Heart right ventricle (tissue), 16 donors: ENCODE measurements around the gene EMC10. TPM values are rescaled to one million over a fixed set of nuclear protein-coding genes. Genes with fewer than 3 reads are reported as not detected.

Experiments
- ATAC-seq, 8 donors: fragments of 200-7000 bp; cut with Tn5 transposase; one replicate each; pipeline ENCODE4 v1.9.1; 2020; ENCODE audit warnings: mild to moderate bottlenecking in 8 of 8, moderate library complexity in 8 of 8, moderate number of reproducible peaks in 1 of 8
- DNase-seq, 2 donors: peaks; one replicate each; pipeline ENCODE4 v3.0.0-alpha.2; 2020
- H3K27ac ChIP-seq, 10 donors: fragments of 200-600 bp; sonication (generic) in 2 of 10; one replicate each; pipeline versions ENCODE4 v1.5.0 to v1.8.0; 2020 to 2022; ENCODE audit warnings: mild to moderate bottlenecking in 3 of 10
- H3K27me3 ChIP-seq, 7 donors: fragments of 200-600 bp; one replicate each; pipeline ENCODE4 v1.8.0; 2021 to 2022; ENCODE audit warnings: mild to moderate bottlenecking in 2 of 7
- H3K36me3 ChIP-seq, 9 donors: fragments of 200-600 bp; sonication (generic) in 1 of 9; one replicate each; pipeline versions ENCODE4 v1.5.0 to v1.8.0; 2020 to 2022; ENCODE audit warnings: mild to moderate bottlenecking in 2 of 9
- H3K4me1 ChIP-seq, 9 donors: fragments of 200-600 bp; sonication (generic) in 1 of 9; one replicate each; pipeline versions ENCODE4 v1.5.0 to v1.8.0; 2020 to 2022; ENCODE audit warnings: mild to moderate bottlenecking in 4 of 9
- H3K4me3 ChIP-seq, 10 donors: fragments of 200-600 bp; sonication (generic) in 2 of 10; one replicate each; pipeline versions ENCODE4 v1.5.0 to v1.8.0; 2020 to 2022; ENCODE audit warnings: mild to moderate bottlenecking in 7 of 10, moderate library complexity in 2 of 10
- H3K9me3 ChIP-seq, 11 donors: fragments of 200-600 bp in 10 of 11; sonication (generic) in 2 of 11; one replicate each; pipeline versions ENCODE4 v1.5.0 to v1.8.0; 2013 to 2022; ENCODE audit warnings: mild to moderate bottlenecking in 2 of 11, control low read depth in 1 of 11, moderate library complexity in 1 of 11
- WGBS, 2 donors: extraction: QIAGEN DNeasy Blood & Tissue Kit; methylation state at CpG; one replicate each; pipeline ENCODE4 v1.1.7; 2013; ENCODE audit warnings: inconsistent platforms in 1 of 2; 5-methylcytosine and 5-hydroxymethylcytosine counted together
- intact Hi-C, 10 donors: fragments of 100-400 bp; cut with DNase I; formaldehyde crosslinking; loops; one replicate each; pipeline versions ENCODE4 v1.11.1 to v1.14.2; 2022
- polyA plus RNA-seq, 2 donors: library from polyadenylated mRNA; stranded (reverse); fragments of 200-250 nt; gene quantifications; one replicate each; pipeline ENCODE4 v1.2.3, GENCODE V29; 2013
- total RNA-seq, 10 donors: library from RNA; stranded (reverse); fragmentation: NEBNext Ultra II Directional in 3 of 10; extraction: Animal tissue kit (Norgen Biotek cat#: 25700) in 3 of 10; gene quantifications; one replicate each; pipeline versions ENCODE4 v1.2.1 to v1.2.4, GENCODE V29; 2021 to 2023
- TF ChIP-seq, protein P1 (sequence below), 9 donors: fragments of 200-600 bp; sonication (generic) in 2 of 9; IDR thresholded peaks; one replicate each; pipeline versions ENCODE4 v1.5.0 to v1.8.0; 2021 to 2022; ENCODE audit warnings: antibody characterized with exemption in 9 of 9, mild to moderate bottlenecking in 5 of 9, moderate library complexity in 1 of 9
- donor health status: Arrhythmogenic right ventricular cardiomyopathy.
- donor health status: ischemic (EF 13 %, LVEDD 7.1; RV severe dilation, severe dysfunction).
- donor health status: healthy with polysubstance abuse.
- donor health status: DM: no; HTN: yes; CAD: no.
- donor health status: DM: no; HTN: no; CAD: no.
- donor health status: ischemic (EF 25% LVEDD 6.9; RV normal size, moderate dysfunction).
- donor health status: ischemic (EF 25% LVEDD 5.7; RV mildly dilated, moderate dysfunction).
- donor health status: healthy.
- donor health status: DM: yes; HTN: yes; CAD: no.
- donor health status: Ischemic cardiomyopathy.
- donor health status: ischemic (EF 35%, LVEDD 5.7; RV mildly dilated, moderate dysfunction).
- donor health status: nonischemic (EF 11% LVEDD 7.7; RV severe dilation, severe dysfunction).
- donor health status: DM: yes; HTN: yes; CAD: no.
- donor health status: PGD.
- donor health status: ischemic (EF 29% LVEDD 5.4; RV normal size, mild dysfunction).
- donor health status: nonischemic (EF 23%, LVEDD 6.1; RV moderate dilation, normal function).

The EMC10 gene
- total and polyA plus RNA-seq, 12 donors = 73.6 to 152 (median 89.1) TPM

GRCh38 chr19:50509366-50509765 lies 33.1 kb downstream of the EMC10 start:
- Histone ChIP-seq H3K36me3 (peaks cover 0 to 12% (median 0%) of the 10 kb centered on the region in 9 donors), H3K4me1 (peaks cover 5 to 27% (median 13%) of the 10 kb centered on the region in 9 donors), H3K27ac (no peak overlapping the region), H3K4me3 (no peak overlapping the region), H3K9me3 (no peaks in the 10 kb centered on the region), H3K27me3 (no peaks in the 10 kb centered on the region)
- TF ChIP-seq, protein P1, sequence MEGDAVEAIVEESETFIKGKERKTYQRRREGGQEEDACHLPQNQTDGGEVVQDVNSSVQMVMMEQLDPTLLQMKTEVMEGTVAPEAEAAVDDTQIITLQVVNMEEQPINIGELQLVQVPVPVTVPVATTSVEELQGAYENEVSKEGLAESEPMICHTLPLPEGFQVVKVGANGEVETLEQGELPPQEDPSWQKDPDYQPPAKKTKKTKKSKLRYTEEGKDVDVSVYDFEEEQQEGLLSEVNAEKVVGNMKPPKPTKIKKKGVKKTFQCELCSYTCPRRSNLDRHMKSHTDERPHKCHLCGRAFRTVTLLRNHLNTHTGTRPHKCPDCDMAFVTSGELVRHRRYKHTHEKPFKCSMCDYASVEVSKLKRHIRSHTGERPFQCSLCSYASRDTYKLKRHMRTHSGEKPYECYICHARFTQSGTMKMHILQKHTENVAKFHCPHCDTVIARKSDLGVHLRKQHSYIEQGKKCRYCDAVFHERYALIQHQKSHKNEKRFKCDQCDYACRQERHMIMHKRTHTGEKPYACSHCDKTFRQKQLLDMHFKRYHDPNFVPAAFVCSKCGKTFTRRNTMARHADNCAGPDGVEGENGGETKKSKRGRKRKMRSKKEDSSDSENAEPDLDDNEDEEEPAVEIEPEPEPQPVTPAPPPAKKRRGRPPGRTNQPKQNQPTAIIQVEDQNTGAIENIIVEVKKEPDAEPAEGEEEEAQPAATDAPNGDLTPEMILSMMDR (IDR thresholded peaks at IDR 0.05) = no peak
- intact Hi-C loops = no loop called here
- WGBS, 2 donors = 80 to 82% methylated on average over 11 of the region's 11 CpGs
- ATAC-seq (no peak), DNase-seq (no peak)

DNA sequence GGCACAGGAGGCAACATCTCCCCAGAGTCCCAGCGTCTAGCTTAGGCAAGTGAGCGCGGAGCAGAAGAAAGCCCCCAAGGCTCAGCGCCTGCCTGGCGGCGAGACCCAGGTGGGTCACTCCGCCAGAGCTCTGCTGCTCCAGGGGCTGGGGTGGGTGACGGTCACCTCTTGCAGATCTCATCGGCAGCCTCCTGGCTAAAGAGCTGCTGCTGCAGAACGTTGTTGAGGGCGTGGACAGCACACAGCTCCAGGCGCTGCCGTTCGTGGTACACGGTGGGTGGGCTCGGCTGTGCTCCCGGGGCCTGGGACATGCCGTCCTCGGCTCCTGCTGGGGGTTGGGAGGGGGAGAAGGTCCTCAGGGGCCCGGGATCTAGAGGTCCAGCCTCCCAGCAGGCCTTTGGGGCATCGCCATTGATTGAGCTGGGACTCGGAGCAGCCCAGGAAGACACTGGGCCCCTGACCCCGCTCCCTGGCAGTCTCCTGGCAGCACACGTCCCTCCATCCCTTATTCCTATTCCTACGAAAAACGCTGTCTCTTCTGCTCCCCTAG lies 33.9 kb downstream of the EMC10 start:
- no peaks in the 10 kb centered on the region for H3K9me3 ChIP-seq
- peaks cover 5 to 27% (median 13%) of the 10 kb centered on the region in 9 donors for H3K4me1 ChIP-seq
- H3K27ac ChIP-seq = peak overlapping the region in 8 of 10 donors; percentile 76 to 91 (median 84)
- TF ChIP-seq, protein P1 (IDR thresholded peaks at IDR 0.05) = no peak
- H3K27me3 ChIP-seq = no peaks in the 10 kb centered on the region
- H3K4me3 ChIP-seq = peak overlapping the region; percentile 47 to 83 (median 74)
- WGBS, 2 donors = 36 to 41% methylated on average over 26 of the region's 26 CpGs
- intact Hi-C loops = loop anchor here in 2 of 10 donors (2.0 to 10.0 kb wide), 3 partner anchors 33 to 295 kb away; partner anchors contain the start of genes EMC10 (in 2 of the 2) and GARIN5A (in 2 of the 2)
- H3K36me3 ChIP-seq = peaks cover 0 to 12% (median 0%) of the 10 kb centered on the region in 9 donors
- DNase-seq (no peak), ATAC-seq (peak in 1 of 8 donors; percentile 4)

- DNase-seq = no peak
- peak overlapping the region in 9 of 10 donors; percentile 76 to 91 (median 84) for H3K27ac ChIP-seq
- H3K4me1 ChIP-seq = peaks cover 5 to 27% (median 13%) of the 10 kb centered on the region in 9 donors
- H3K4me3 ChIP-seq = peak overlapping the region; percentile 47 to 83 (median 74)
- TF ChIP-seq, protein P1 (IDR thresholded peaks at IDR 0.05) = no peak
- H3K9me3 ChIP-seq = no peaks in the 10 kb centered on the region
- 3 to 5% methylated on average over 10 of the region's 10 CpGs for WGBS, 2 donors
- H3K36me3 ChIP-seq = peaks cover 0 to 7% (median 0%) of the 10 kb centered on the region in 9 donors
- intact Hi-C loops = loop anchor here in 2 of 10 donors (2.0 to 10.0 kb wide), 3 partner anchors 33 to 294 kb away; partner anchors contain the start of genes EMC10 (in 2 of the 2) and GARIN5A (in 2 of the 2)
- no peaks in the 10 kb centered on the region for H3K27me3 ChIP-seq
- ATAC-seq = peak in 3 of 8 donors; percentile 0 to 1 (median 0)
These were observed 34.4 kb downstream of the EMC10 start for GRCh38 chr19:50510700-50511068.

DNA sequence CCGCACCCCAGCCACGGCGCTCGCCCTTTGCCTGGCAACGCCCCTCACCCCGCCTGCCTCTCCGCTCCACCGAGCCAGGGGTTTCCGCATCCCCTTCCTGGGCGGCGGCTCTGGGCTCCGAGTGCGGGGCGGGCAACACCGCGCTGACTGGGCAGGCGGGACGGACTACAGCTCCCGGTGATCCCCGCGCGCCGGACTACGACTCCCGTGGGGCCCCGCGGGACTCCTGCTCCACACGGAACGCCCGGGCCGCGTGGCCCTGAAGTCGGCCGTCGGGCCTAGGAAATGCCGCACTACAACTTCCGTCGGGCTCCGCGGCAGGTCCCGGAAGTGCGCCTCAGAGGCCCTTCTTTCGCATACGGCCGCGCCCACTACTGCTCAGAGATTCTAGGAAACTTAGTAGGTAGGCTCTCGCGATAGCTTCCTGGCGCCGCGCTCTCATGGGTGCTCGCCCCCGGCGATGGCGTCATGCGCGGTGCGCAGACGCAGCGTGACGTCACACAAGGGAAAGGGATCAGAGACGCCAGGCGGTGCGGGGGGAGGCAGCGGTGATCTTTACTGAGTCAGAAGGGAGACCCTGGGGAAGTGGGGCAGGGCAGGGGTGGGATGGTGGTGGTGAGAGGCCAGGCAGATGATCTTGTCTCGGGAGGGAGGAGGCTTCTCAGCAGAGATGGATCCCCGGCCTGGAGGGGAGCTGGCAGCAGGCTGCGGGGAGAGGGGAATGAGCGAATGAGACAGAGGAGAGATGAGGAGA lies 34.9 kb downstream of the EMC10 start, which contains the start of gene JOSD2:
Gene JOSD2 (minus strand): TSS at position 123 of the 754 bp plus-strand sequence. CDS start 760 bp downstream, outside the sequence.
- Histone ChIP-seq H3K4me3 (peak within 1 kb of the TSS; percentile 47 to 83 (median 74)), H3K27me3 (peaks cover 0 to 6% (median 0%) of the 10 kb centered on the region in 7 donors), H3K9me3 (no peaks in the 10 kb centered on the region), H3K36me3 (peaks cover 0 to 1% (median 0%) of the 10 kb centered on the region in 9 donors), H3K27ac (peak within 1 kb of the TSS; percentile 8 to 91 (median 82)), H3K4me1 (peaks cover 5 to 27% (median 13%) of the 10 kb centered on the region in 9 donors)
- DNase-seq = peak; percentile 98
- peak; percentile 93 to 97 (median 94) for ATAC-seq
- TF ChIP-seq, protein P1 (IDR thresholded peaks at IDR 0.05) = no peak
- whole genome bisulfite sequencing, 2 donors = 1 to 2% methylated on average over 69 of the region's 69 CpGs
- intact Hi-C loops = loop anchor here in 2 of 10 donors (2.0 to 10.0 kb wide), 3 partner anchors 34 to 294 kb away; partner anchors contain the start of genes EMC10 (in 2 of the 2) and GARIN5A (in 2 of the 2)
